ENCODE data around the gene TENM3.

The TENM3 gene

GRCh38 chr4:182556580-182556979 lies 313.4 kb downstream of the TENM3 start:
- DNase-seq, result no peak

GRCh38 chr4:182560358-182560757 lies 317.2 kb downstream of the TENM3 start:
- DNase-seq, result no peak

GRCh38 chr4:182562350-182562749 lies 319.1 kb downstream of the TENM3 start:
- no peak for DNase-seq

GRCh38 chr4:182564724-182565369 lies 321.6 kb downstream of the TENM3 start:
- DNase-seq, result no peak

GRCh38 chr4:182567119-182567518 lies 323.9 kb downstream of the TENM3 start:
- no peak for DNase-seq

GRCh38 chr4:182569561-182569960 lies 326.4 kb downstream of the TENM3 start:
- no peak for DNase-seq

GRCh38 chr4:182574706-182575105 lies 331.5 kb downstream of the TENM3 start:
- DNase-seq, result no peak

- DNase-seq, result no peak
These were observed 332.0 kb downstream of the TENM3 start for GRCh38 chr4:182575225-182575624.

GRCh38 chr4:182576601-182577289 lies 333.5 kb downstream of the TENM3 start:
- no peak for DNase-seq

GRCh38 chr4:182577411-182577810 lies 334.2 kb downstream of the TENM3 start:
- no peak for DNase-seq

- no peak for DNase-seq
These were observed 335.2 kb downstream of the TENM3 start for GRCh38 chr4:182578402-182578801.

- DNase-seq, result no peak
These were observed 339.0 kb downstream of the TENM3 start for GRCh38 chr4:182582245-182582644.

- no peak for DNase-seq
These were observed 340.7 kb downstream of the TENM3 start for GRCh38 chr4:182583703-182584415.

GRCh38 chr4:182585321-182585720 lies 342.1 kb downstream of the TENM3 start:
- DNase-seq, result no peak

GRCh38 chr4:182589100-182589499 lies 345.9 kb downstream of the TENM3 start:
- DNase-seq, result no peak

GRCh38 chr4:182593402-182593801 lies 350.2 kb downstream of the TENM3 start:
- DNase-seq, result no peak

- DNase-seq, result no peak
These were observed 350.7 kb downstream of the TENM3 start for GRCh38 chr4:182593864-182594263.

GRCh38 chr4:182600093-182600492 lies 356.9 kb downstream of the TENM3 start:
- no peak for DNase-seq

GRCh38 chr4:182600856-182601255 lies 357.7 kb downstream of the TENM3 start:
- DNase-seq, result no peak

GRCh38 chr4:182604161-182604622 lies 361.0 kb downstream of the TENM3 start:
- no peak for DNase-seq

- no peak for DNase-seq
These were observed 361.8 kb downstream of the TENM3 start for GRCh38 chr4:182604953-182605352.

- no peak for DNase-seq
These were observed 365.3 kb downstream of the TENM3 start for GRCh38 chr4:182608525-182608924.

- no peak for DNase-seq
These were observed 373.3 kb downstream of the TENM3 start for GRCh38 chr4:182616476-182616875.
